GM19351 (cell line): ENCODE data around the gene PARP8.
"Not testable (repeated sequence)": the region's sequence is repeated elsewhere in the genome, so short reads cannot be mapped to it uniquely, and the experiment has no call there.

ENCODE experiments used
- ATAC-seq: cut with Tn5 transposase; IDR thresholded peaks from one replicate; pipeline ENCODE4 v1.9.1; 2021; ENCODE audit warnings: mild to moderate bottlenecking, moderate library complexity; ENCODE audit not compliant: unreplicated experiment

The PARP8 gene

GRCh38 chr5:50675385-50675784 is 8.9 kb downstream of the PARP8 start:
- no peak for ATAC-seq

- not testable (repeated sequence) for ATAC-seq
These were observed 13.1 kb downstream of the PARP8 start for GRCh38 chr5:50679554-50679953.

GRCh38 chr5:50684721-50685120 is 18.3 kb downstream of the PARP8 start:
- ATAC-seq = no peak

- ATAC-seq = no peak
These were observed 21.1 kb downstream of the PARP8 start for GRCh38 chr5:50687548-50687947.

- peak; percentile 43 for ATAC-seq
These were observed 25.1 kb downstream of the PARP8 start for GRCh38 chr5:50691399-50692016.

- ATAC-seq = no peak
These were observed 27.7 kb downstream of the PARP8 start for GRCh38 chr5:50694027-50694590.

- not testable (repeated sequence) for ATAC-seq
These were observed 28.2 kb downstream of the PARP8 start for GRCh38 chr5:50694626-50695025.

- peak; percentile 67 for ATAC-seq
These were observed 31.3 kb downstream of the PARP8 start for GRCh38 chr5:50697739-50698138.

- ATAC-seq = no peak
These were observed 33.3 kb downstream of the PARP8 start for GRCh38 chr5:50699737-50700136.

GRCh38 chr5:50700706-50701105 is 34.3 kb downstream of the PARP8 start:
- no peak for ATAC-seq

- ATAC-seq = peak; percentile 68
These were observed 36.4 kb downstream of the PARP8 start for GRCh38 chr5:50702615-50703366.

GRCh38 chr5:50703367-50703666 is 36.9 kb downstream of the PARP8 start:
- no peak for ATAC-seq

- ATAC-seq = no peak
These were observed 38.3 kb downstream of the PARP8 start for GRCh38 chr5:50704730-50705129.

GRCh38 chr5:50709471-50709870 is 43.0 kb downstream of the PARP8 start:
- no peak for ATAC-seq

- ATAC-seq = peak; percentile 12
These were observed 44.4 kb downstream of the PARP8 start for GRCh38 chr5:50710838-50711237.

GRCh38 chr5:50711280-50711679 is 44.8 kb downstream of the PARP8 start:
- peak; percentile 98 for ATAC-seq

- ATAC-seq = no peak
These were observed 46.0 kb downstream of the PARP8 start for GRCh38 chr5:50712479-50712878.

- no peak for ATAC-seq
These were observed 48.6 kb downstream of the PARP8 start for GRCh38 chr5:50715001-50715400.

- ATAC-seq = no peak
These were observed 49.7 kb downstream of the PARP8 start for GRCh38 chr5:50716134-50716533.

GRCh38 chr5:50717651-50718050 is 51.2 kb downstream of the PARP8 start:
- no peak for ATAC-seq

- no peak for ATAC-seq
These were observed 53.7 kb downstream of the PARP8 start for GRCh38 chr5:50720061-50720710.

- ATAC-seq = no peak
These were observed 55.8 kb downstream of the PARP8 start for GRCh38 chr5:50722223-50722622.
